Ectodermal cell (in vitro differentiated cells): ENCODE results near the gene METTL3.

Experiments used
- H3K27ac ChIP-seq: 2 replicates; pipeline ENCODE4 v1.7.0; 2013; ENCODE audit warnings: mild to moderate bottlenecking, low read depth, low read length; ENCODE audit not compliant: insufficient read depth, poor library complexity, severe bottlenecking
- H3K27me3 ChIP-seq: 2 replicates; pipeline ENCODE4 v1.7.0; 2013; ENCODE audit warnings: mild to moderate bottlenecking, low read length; ENCODE audit not compliant: insufficient read depth, control insufficient read depth, poor library complexity, severe bottlenecking
- H3K36me3 ChIP-seq: one replicate; pipeline ENCODE4 v1.7.0; 2013; ENCODE audit warnings: low read length; ENCODE audit not compliant: control insufficient read depth, insufficient read depth
- H3K4me1 ChIP-seq: one replicate; pipeline ENCODE4 v1.7.0; 2013; ENCODE audit warnings: low read length; ENCODE audit not compliant: control insufficient read depth, insufficient read depth
- H3K4me3 ChIP-seq: 2 replicates; pipeline ENCODE4 v1.7.0; 2013; ENCODE audit warnings: low read depth, low read length, control low read depth; ENCODE audit not compliant: insufficient read depth
- H3K9me3 ChIP-seq: 2 replicates; pipeline ENCODE4 v1.7.0; 2013; ENCODE audit warnings: mild to moderate bottlenecking, low read length, moderate library complexity; ENCODE audit not compliant: control insufficient read depth
- WGBS, 2 experiments: methylation state at CpG; one replicate each; pipeline ENCODE4 v1.1.7; 2013; ENCODE audit warnings: missing lambda C conversion rate in 2 of 2; 5-methylcytosine and 5-hydroxymethylcytosine counted together

The METTL3 gene

DNA sequence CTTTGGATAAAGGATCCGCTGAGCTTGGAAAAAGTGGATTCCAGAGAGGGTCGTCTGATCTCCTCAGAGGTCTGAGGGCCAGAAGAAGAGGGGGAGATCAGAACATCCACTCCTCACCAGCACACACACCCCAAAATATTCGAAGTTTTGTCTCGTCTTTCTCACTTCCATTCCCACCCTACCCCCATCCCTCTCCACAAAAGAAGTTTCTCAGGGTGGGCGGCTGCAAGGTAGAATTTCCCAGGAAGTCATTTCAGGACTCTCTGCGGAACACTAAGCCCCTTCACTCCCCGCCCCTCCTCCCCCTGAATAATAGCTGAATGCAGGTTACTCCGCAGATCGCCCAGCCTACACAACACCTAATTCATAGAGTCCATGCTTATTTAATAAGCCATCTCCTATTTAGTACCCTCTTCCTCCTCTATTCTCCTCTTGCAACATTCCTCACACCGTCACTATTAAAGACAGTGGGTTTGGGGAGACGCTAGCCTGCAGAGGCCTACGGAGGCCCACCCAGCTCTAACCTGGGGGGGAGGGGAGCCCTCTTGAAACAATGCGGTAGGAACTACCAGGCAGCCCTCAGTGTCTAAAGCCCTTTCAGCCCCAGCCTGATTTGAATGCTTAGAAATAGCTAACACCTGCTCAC, 15.7 kb upstream of the METTL3 start:
- Histone ChIP-seq H3K9me3 (no peaks in the 10 kb centered on the region), H3K4me1 (peaks cover 63% of the 10 kb centered on the region), H3K27me3 (no peaks in the 10 kb centered on the region), H3K27ac (peak overlapping the region; percentile 97), H3K4me3 (peak overlapping the region; percentile 84), H3K36me3 (peaks cover 34% of the 10 kb centered on the region)
- WGBS, 2 experiments: 0% methylated on average over 13 of the region's 13 CpGs

DNA sequence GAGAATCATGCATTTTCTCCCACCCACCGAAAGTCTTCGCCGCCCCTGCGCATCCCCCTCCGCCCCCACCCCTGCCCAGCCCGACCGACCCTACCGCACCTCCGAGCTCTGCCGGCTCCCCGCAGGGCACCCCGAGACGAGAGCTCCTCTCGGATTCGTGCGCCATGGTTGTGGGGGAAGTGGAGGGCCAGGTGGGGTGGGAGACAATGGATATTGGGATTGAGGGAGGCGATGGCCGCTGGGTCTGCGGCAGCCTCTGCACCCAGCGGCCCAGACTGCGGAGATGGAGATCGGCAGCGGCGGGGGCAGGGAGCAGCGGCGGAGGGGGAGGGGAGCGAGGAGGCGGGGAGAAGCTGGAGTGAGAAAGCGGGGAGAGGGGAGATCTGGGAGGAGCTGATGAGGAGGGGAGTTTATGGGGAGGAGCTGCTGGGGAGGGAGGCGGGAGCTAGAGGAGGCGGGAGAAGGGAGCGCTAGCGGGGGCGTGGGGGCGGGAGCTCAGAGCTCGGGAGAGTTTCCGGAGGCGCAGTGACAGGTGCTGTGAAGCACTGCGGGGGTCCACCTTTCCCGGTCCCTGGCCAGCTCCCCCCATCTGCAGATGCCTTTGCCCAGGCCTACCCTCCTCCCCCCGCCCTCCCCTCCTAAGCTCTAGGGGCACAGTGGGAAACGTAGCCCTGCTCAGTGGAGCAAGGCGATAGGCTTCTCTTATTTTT, 15.0 kb upstream of the METTL3 start, which contains the start of gene SALL2:
Gene SALL2 (minus strand): TSS at position 385 of the 710 bp plus-strand sequence. CDS start 219 bp downstream, at position 166.
- peaks cover 68% of the 10 kb centered on the region for H3K4me1 ChIP-seq
- H3K27ac ChIP-seq: peak within 1 kb of the TSS; percentile 97
- no peaks in the 10 kb centered on the region for H3K9me3 ChIP-seq
- peak within 1 kb of the TSS; percentile 84 for H3K4me3 ChIP-seq
- no peaks in the 10 kb centered on the region for H3K27me3 ChIP-seq
- 1% methylated on average over 43 of the region's 43 CpGs for WGBS, 2 experiments
- H3K36me3 ChIP-seq: peaks cover 37% of the 10 kb centered on the region

DNA sequence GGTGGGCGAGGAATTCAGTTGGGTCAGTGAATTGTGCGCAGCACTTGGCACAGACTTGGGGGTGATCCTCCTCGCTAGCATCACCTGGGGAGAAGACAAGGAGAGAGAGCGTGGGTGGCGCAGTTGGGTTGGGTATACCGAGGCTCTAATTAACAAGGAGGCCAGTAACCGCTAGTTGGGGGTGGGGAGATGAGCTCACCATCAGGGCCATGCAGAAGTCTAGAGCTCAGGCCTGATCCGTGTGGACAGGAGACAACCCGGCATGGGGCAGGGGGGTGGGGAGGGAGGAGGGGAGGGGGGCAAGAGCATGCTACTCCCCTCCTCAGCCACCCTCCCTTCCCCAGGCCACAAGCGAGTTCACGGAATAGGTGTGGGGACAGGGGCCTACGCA, 14.4 kb upstream of the METTL3 start:
- Histone ChIP-seq H3K4me1 (peaks cover 63% of the 10 kb centered on the region), H3K27ac (peak overlapping the region; percentile 97), H3K9me3 (no peaks in the 10 kb centered on the region), H3K27me3 (no peaks in the 10 kb centered on the region), H3K4me3 (peak overlapping the region; percentile 84), H3K36me3 (peaks cover 37% of the 10 kb centered on the region)
- 8 to 9% methylated on average over 10 to 11 of the region's 12 CpGs for WGBS, 2 experiments

DNA sequence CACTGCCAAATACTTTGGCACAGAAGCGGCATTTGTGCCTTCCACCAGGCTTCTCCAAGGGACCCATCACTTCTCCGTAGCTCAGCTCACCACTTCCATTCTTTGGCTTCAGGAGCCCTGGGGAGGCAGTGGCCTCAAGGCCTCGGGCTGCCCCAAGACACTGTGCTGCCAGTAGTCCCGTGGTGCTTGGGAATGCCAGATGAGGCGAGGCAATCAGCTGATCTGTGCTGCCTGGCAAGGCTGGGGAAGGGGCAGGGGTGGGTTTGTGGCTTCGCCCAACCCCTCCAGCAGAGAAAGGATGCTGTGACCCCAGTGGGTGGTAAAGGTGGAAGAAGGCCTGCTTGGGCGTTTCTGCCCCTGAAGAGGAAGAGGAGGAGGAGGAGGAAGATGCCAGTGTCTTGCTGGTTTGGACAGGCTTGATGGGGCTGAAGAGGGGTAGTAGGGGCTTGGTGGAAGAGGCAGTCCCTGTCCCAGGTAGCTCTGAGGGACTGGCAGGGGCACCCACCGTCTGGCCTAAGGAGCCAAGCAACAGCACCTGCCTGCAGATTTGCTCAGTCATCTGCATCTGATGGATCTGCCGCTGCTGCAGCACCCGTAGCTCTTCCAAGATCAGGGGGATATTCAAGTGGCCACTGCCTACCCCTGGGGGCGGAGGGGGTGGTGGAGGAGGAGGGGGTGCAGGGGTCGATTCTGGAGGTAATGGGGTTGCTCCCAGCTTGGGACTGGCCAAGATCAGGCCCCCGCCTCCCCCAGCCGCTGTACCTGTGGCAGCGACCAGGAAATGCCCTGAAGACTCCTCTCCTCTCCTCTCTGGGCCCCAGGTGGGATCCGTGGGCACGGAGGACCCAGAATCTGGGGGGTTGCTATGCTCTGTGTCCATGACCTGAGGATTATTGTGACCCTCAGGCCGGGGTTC, 13.7 kb upstream of the METTL3 start:
- peak overlapping the region; percentile 22 for H3K27ac ChIP-seq
- 73 to 74% methylated on average over 18 of the region's 18 CpGs for WGBS, 2 experiments

DNA sequence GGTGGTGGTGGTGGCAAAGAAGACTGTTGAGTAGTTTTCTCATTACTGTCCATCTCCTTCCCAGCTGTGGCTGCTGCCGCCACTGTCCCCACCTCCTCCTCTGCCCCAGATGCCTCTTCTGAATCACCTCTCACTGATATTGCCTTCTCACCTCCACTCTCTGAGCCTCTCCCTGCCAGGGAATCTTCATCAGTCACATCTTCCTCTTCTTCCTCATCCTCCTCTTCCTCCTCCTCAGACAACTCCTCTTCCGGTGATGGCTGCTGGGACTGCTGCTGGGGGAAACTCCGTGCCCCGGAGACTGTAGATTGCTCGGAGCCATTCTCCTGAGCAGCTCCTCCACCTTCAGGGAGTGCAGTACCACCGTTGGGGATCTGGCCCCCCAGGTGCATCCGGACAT, 12.1 kb upstream of the METTL3 start:
- Histone ChIP-seq H3K4me3 (peak overlapping the region; percentile 13), H3K36me3 (peaks cover 37% of the 10 kb centered on the region), H3K9me3 (no peaks in the 10 kb centered on the region), H3K4me1 (peaks cover 62% of the 10 kb centered on the region), H3K27me3 (no peaks in the 10 kb centered on the region), H3K27ac (no peak overlapping the region)
- 77 to 79% methylated on average over 7 of the region's 7 CpGs for WGBS, 2 experiments

More for the DNA sequence above, 13.7 kb upstream of the METTL3 start:
- H3K4me3 ChIP-seq: peak overlapping the region; percentile 84
- H3K27me3 ChIP-seq: no peaks in the 10 kb centered on the region
- H3K4me1 ChIP-seq: peaks cover 62% of the 10 kb centered on the region
- H3K9me3 ChIP-seq: no peaks in the 10 kb centered on the region
- peaks cover 37% of the 10 kb centered on the region for H3K36me3 ChIP-seq

DNA sequence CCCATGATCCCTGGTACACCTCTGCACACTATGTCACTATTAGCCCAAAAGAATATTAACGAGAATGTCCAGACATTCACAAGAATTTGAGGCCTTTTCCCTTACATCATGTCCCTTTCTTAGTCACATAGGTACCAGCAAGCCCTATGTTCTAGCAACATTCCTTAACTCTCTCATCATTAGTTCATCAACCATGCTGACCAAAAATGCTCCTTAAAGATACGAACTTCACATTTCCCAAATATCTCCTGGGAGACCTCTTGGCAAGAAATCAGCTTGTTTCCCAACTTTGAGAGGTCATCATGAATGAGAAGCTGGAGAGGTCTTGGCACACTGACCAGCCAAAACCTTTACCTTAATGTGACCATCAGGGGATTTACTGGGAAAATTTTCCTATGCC, 10.4 kb upstream of the METTL3 start:
- Histone ChIP-seq H3K9me3 (no peaks in the 10 kb centered on the region), H3K27ac (no peak overlapping the region), H3K27me3 (no peaks in the 10 kb centered on the region), H3K36me3 (peaks cover 37% of the 10 kb centered on the region), H3K4me3 (no peak overlapping the region), H3K4me1 (peaks cover 54% of the 10 kb centered on the region)
- 85 to 89% methylated on average over 2 of the region's 2 CpGs for WGBS, 2 experiments

DNA sequence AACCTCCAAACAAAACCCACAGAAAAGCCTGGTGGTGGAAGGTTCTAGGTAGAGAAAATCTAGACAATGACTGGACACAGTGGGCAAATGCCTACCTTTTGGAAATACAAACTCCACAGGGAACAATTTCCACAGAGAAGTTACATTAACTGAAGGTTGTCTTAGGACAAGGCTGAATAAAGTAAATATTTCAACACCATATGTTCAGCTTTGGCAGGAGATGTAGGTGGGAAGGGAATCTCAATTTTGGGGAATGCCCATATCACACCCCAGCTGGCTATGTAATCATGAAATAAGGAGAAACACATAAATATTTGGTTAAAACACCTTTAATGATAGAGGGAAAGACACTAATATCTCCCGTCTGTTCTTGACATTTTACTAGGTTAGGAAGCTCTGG, 9.6 kb upstream of the METTL3 start:
- H3K36me3 ChIP-seq: peaks cover 37% of the 10 kb centered on the region
- H3K4me1 ChIP-seq: peaks cover 54% of the 10 kb centered on the region
- H3K27ac ChIP-seq: no peak overlapping the region
- H3K9me3 ChIP-seq: no peaks in the 10 kb centered on the region
- 91% methylated on average over 1 of the region's 1 CpG for WGBS, 2 experiments
- H3K4me3 ChIP-seq: no peak overlapping the region
- no peaks in the 10 kb centered on the region for H3K27me3 ChIP-seq

DNA sequence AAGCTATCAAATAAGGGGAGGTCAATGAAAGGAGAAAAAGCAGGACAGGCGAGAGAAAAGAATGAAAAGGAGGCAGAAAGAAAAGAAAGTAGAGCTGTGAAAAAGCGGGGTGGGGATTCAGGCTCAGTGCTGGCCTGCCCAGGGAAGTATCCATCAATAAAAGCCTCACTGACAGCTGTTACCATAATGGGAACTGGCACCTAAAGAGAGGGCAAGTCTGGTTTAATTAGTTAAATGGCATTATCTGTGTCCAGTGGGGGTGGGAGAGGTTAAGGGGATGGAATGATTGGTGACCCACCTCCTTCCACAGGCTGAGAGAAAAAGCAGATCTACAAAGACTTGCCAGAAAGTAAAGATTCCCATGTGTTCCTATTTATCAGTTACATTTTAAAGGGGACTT, 7.6 kb upstream of the METTL3 start:
- no peaks in the 10 kb centered on the region for H3K9me3 ChIP-seq
- no peak overlapping the region for H3K27ac ChIP-seq
- H3K27me3 ChIP-seq: no peaks in the 10 kb centered on the region
- no peak overlapping the region for H3K4me3 ChIP-seq
- 55 to 60% methylated on average over 2 of the region's 2 CpGs for WGBS, 2 experiments
- H3K4me1 ChIP-seq: peaks cover 37% of the 10 kb centered on the region
- peaks cover 21% of the 10 kb centered on the region for H3K36me3 ChIP-seq

DNA sequence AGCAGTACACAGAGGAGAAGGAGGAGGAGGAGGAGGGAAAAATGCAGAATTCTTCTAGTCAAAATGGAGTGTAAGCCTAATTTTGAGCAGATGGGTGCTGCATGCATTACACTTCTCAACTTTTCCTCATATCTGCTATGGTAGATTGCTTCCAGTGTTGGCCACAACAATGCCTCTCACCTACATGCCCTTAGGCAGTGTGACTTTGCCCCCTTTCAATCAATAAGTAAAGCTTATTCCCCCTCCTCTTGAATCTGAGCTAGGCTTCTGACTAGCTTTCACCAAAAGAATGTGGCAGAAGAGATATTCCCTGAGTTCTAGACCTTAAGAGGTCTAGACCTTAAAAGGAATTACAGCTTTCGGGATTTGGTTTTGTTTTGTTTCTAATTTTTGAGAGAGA, 3.2 kb upstream of the METTL3 start:
- WGBS, 2 experiments: 92 to 94% methylated on average over 1 of the region's 1 CpG
- Histone ChIP-seq H3K4me1 (peaks cover 20% of the 10 kb centered on the region), H3K27ac (no peak overlapping the region), H3K4me3 (no peak overlapping the region), H3K9me3 (no peaks in the 10 kb centered on the region), H3K36me3 (no peaks in the 10 kb centered on the region), H3K27me3 (no peaks in the 10 kb centered on the region)
